GM18867 (cell line): Measurements from ENCODE around the gene RGS13.
"Not testable (repeated sequence)": the region's sequence is repeated elsewhere in the genome, so short reads cannot be mapped to it uniquely, and the experiment has no call there.

ENCODE experiments used
- ATAC-seq: cut with Tn5 transposase; IDR thresholded peaks from one replicate; pipeline ENCODE4 v1.9.1; 2021; ENCODE audit warnings: mild to moderate bottlenecking, moderate library complexity; ENCODE audit not compliant: unreplicated experiment

Gene RGS13

GRCh38 chr1:192669174-192669573 lies 33.2 kb downstream of the RGS13 start:
- no peak for ATAC-seq

DNA sequence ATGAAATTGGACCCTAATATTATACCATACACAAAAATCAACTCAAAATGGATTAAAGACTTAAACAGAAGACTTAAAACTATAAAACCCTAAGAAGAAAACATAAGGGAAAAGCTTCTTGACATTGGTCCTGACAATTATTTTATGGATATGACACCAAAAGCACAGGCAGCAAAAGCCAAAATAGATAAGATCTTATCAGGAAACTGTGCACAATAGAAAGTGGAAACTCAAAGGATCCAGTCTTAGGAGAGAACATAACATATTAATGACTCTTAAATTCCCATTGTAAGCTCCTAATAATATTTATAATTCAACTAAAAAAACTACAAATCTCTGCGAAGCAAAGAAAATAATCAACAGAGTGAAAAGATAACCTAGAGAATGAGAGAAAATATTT lies 39.8 kb downstream of the RGS13 start:
- no peak for ATAC-seq

GRCh38 chr1:192678099-192678498 lies 42.2 kb downstream of the RGS13 start:
- no peak for ATAC-seq

GRCh38 chr1:192682335-192682734 lies 46.4 kb downstream of the RGS13 start:
- no peak for ATAC-seq

GRCh38 chr1:192683081-192683480 lies 47.1 kb downstream of the RGS13 start:
- not testable (repeated sequence) for ATAC-seq

DNA sequence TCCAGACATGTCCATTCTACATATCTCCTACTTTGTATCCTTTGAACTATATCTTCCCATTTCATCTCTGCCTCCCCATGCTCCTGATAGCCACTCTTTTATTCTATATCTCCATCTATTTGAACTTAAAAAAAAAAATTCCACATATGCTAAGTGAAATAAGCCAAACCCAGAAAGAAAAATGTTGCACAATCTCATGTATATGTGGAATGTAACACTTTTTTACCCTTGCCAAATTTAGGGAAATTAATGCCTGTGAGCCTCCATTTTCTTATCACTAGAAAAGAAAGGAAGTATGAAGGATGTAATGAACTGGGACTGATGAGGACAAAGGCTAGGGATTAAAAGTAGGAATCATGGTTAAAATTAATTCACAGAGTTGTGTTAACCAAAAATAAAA lies 53.5 kb downstream of the RGS13 start:
- no peak for ATAC-seq

GRCh38 chr1:192691041-192691440 lies 55.1 kb downstream of the RGS13 start:
- no peak for ATAC-seq

GRCh38 chr1:192696082-192696481 lies 60.1 kb downstream of the RGS13 start:
- peak; percentile 78 for ATAC-seq

DNA sequence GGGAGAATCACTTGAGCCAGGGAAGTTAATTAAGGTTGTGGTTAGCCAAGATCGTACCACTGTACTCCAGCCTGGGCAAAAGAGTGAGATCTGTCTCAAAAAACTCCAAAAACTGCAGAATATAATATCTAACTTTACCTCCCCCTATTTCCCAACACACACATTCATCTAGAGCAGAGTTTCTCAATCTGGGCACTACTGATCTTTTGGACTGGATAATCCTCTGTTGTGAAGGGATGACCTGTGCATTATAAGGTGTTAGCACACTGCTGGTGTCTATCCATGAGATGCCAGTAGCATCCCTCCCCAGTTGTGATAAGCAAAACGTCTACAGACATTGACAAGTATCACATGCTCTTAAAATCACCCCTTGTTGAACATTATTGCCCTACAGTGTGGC lies 61.8 kb downstream of the RGS13 start:
- ATAC-seq: no peak

DNA sequence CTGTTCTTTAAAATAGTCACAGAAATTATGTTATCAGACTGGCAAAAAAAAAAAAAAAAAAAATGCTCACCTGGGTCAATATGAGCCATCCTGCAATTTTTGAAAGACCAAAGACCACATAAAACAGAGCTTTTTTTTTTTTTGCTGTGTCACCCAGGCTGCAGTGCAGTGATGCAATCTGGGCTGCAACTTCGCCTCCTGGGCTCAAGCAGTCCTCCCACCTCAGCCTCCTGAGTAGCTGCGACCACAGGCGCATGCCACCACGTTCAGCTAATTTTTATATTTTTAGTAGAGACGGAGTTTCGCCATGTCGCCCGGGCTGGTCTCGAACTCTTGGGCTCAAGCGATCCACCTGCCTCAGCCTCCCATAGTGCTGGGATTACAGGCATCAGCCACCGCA lies 62.8 kb downstream of the RGS13 start:
- ATAC-seq: no peak

DNA sequence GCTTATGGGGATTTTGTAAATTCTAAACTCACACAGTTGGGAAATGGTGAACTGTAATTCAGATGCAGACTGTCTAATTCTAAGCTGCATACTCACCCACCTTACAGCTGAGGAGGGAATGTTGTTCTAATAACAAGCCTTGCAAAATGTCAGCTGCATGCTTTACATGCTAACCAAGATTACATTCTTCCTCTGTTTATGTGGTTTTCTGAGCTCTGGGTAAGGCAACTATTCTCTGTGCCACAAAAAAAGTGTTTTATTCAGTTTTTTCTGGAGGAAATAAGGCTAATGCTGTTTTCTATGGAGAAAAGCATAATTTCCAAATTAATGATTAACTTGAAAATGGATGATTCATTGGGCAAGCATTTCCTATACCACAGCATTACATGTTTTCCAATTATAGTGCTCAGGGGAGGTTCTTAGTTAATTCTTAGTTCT lies 64.9 kb downstream of the RGS13 start:
- ATAC-seq: no peak

DNA sequence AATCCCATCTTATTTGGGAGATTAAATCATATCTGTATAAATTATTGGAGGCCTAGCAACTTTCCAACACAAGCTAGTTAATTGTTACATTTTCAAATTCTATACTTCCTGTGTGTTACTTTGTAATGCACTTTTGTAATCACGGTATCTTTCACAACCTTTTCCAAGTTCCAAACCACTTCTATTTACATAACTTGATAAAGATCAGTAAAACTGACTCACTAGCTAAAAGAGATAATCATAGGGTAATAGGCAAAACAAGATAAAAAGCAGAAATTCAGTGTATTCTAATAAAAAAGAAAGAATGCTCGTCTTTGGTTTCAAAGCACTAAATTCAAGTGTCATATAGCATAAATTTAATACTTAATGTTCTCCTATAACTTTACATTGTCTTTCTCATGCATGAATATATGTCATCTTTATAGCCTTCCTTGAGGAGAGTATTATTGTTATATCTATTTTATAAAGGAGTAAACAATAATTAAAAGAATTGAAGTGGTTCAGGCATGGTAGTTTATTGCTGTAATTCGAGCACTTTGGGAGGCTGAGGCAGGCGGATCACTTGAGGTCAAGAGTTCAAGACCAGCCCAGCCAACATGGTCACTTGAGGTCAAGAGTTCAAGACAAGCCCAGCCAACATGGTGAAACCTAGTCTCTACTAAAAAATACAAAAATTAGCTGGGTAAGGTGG lies 66.4 kb downstream of the RGS13 start:
- ATAC-seq: no peak

- ATAC-seq: peak; percentile 92
Measured at GRCh38 chr1:192703283-192704206, 67.6 kb downstream of the RGS13 start.

GRCh38 chr1:192705510-192705909 lies 69.6 kb downstream of the RGS13 start:
- ATAC-seq: no peak

- ATAC-seq: no peak
Measured at GRCh38 chr1:192706936-192707335, 71.0 kb downstream of the RGS13 start.

GRCh38 chr1:192707978-192708547 lies 72.1 kb downstream of the RGS13 start:
- ATAC-seq: no peak

DNA sequence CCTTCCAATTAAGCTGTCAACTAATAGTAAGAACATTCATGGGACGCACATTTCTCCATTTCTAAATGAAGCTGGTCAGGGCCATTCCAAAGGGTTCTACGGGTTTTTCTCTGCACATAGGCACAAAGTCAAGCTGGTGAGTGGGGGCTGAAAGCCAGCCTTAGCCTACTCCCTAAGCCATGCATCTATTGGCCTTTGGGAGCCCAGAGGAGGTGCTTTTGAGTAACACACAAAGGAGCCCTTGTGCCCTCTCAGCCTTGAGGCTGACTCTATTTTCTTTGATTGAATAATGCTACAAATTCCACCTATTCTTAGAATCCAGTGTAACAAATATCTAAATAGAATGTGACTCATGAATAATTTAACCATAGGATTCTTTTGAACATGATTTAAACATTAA lies 73.6 kb downstream of the RGS13 start:
- no peak for ATAC-seq
